Stimulated activated CD8-positive, alpha-beta memory T cell treated with anti-CD3 and anti-CD28 coated beads, Interleukin-4, amount 100 ng/mL, for 4 hours (primary cell): ENCODE measurements around the gene P4HTM.
"Not testable (repeated sequence)": the region's sequence is repeated elsewhere in the genome, so short reads cannot be mapped to it uniquely, and the experiment has no call there.

Experiments
- DNase-seq, 2 donors: peaks; one replicate each; pipeline ENCODE4 v3.0.0-alpha.2; 2020; ENCODE audit warnings: low read depth in 2 of 2, low spot score in 1 of 2

Gene P4HTM

GRCh38 chr3:49007771-49008528, 17.9 kb downstream of the P4HTM start:
- DNase-seq = peak; percentile 80 to 82

GRCh38 chr3:49008627-49009026, 18.6 kb downstream of the P4HTM start:
- not testable (repeated sequence) for DNase-seq

- no peak for DNase-seq
Observed at GRCh38 chr3:49009396-49009795, 19.4 kb downstream of the P4HTM start.

GRCh38 chr3:49012441-49013017, 22.5 kb downstream of the P4HTM start:
- no peak for DNase-seq

- no peak for DNase-seq
Observed at GRCh38 chr3:49013113-49013737, 23.2 kb downstream of the P4HTM start.

GRCh38 chr3:49013738-49014660, 24.0 kb downstream of the P4HTM start:
- no peak for DNase-seq

- no peak for DNase-seq
Observed at GRCh38 chr3:49015072-49015471, 25.0 kb downstream of the P4HTM start.

GRCh38 chr3:49015765-49016164, 25.7 kb downstream of the P4HTM start:
- DNase-seq = no peak

- no peak for DNase-seq
Observed at GRCh38 chr3:49016414-49017228, 26.6 kb downstream of the P4HTM start.

GRCh38 chr3:49017229-49017970, 27.4 kb downstream of the P4HTM start:
- no peak for DNase-seq

- DNase-seq = peak in 1 of 2 donors; percentile 28
Observed at GRCh38 chr3:49017971-49018706, 28.1 kb downstream of the P4HTM start, which contains the start of gene DALRD3. Gene DALRD3, minus strand, starts transcription at chr3:49018580. Its CDS starts 16 bp downstream, at chr3:49018564.

GRCh38 chr3:49018707-49019006, 28.6 kb downstream of the P4HTM start:
- no peak for DNase-seq

- no peak for DNase-seq
Observed at GRCh38 chr3:49019941-49020329, 29.9 kb downstream of the P4HTM start.

- DNase-seq = no peak
Observed at GRCh38 chr3:49020330-49021212, 30.5 kb downstream of the P4HTM start.

- peak; percentile 94 to 96 for DNase-seq
Observed at GRCh38 chr3:49021213-49021812, 31.3 kb downstream of the P4HTM start.

- peak; percentile 74 to 81 for DNase-seq
Observed at GRCh38 chr3:49021813-49022687, 32.0 kb downstream of the P4HTM start, which contains the start of gene NDUFAF3. Gene NDUFAF3, plus strand, starts transcription at chr3:49022121. Its CDS starts 24 bp downstream, at chr3:49022145.
